Measurements from ENCODE around the gene SNAI3. TPM values are rescaled to one million over a fixed set of nuclear protein-coding genes. Genes with fewer than 3 reads are reported as not detected.

SNAI3 gene
- total and polyA plus RNA-seq, 5 donors from 2014 or later, result 10.4 to 17.4 (median 16.1) TPM

DNA sequence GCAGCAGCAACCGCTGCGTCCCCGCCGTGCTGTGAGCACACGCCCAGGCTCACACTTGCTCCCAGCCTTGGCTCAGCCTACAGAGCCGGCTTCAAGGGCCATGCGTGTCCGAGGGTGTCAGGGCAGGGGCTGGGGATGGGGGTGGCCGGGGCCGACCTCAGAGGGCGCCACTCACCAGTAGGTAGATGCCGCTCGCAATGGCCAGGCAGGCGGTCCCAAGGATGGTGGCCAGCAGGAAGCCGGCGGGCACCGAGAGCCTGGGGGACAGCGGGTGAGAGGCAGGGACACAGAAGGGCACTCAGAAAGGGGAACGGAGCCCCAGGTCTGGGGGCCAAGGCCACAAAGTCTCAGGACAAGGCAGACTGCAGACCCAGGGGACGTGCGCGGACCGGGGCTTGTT lies 40.4 kb downstream of the SNAI3 start:
- no peak for ATAC-seq (ENCODE audit: low read depth in 2 of 2)
- H3K9me3 ChIP-seq (ENCODE audit: control insufficient read depth in 2 of 2, low read length in 2 of 2), result no peaks in the 10 kb centered on the region
- H3K27ac ChIP-seq (ENCODE audit: insufficient read depth, low read length, poor library complexity, severe bottlenecking), result no peak overlapping the region
- Mint-ChIP-seq H3K4me1 (peaks cover 0 to 29% (median 12%) of the 10 kb centered on the region in 4 donors), H3K9me3 (peaks cover 0 to 2% (median 0%) of the 10 kb centered on the region in 7 donors), H3K27ac (no peak overlapping the region), H3K36me3 (peaks cover 12% of the 10 kb centered on the region), H3K4me3 (peak overlapping the region in 2 of 4 donors; percentile 51 to 63), H3K27me3 (peaks cover 4% of the 10 kb centered on the region)
- DNase-seq, result no peak
- peaks cover 9% of the 10 kb centered on the region for H3K36me3 ChIP-seq (ENCODE audit: control insufficient read depth, insufficient read depth, low read length)
- H3K4me3 ChIP-seq (ENCODE audit: low read depth, low read length), result no peak overlapping the region
- no peaks in the 10 kb centered on the region for H3K27me3 ChIP-seq (ENCODE audit: control insufficient read depth, insufficient read depth, low read length)
- peaks cover 30% of the 10 kb centered on the region for H3K4me1 ChIP-seq (ENCODE audit: control insufficient read depth, insufficient read depth, low read length, poor library complexity, severe bottlenecking)

DNA sequence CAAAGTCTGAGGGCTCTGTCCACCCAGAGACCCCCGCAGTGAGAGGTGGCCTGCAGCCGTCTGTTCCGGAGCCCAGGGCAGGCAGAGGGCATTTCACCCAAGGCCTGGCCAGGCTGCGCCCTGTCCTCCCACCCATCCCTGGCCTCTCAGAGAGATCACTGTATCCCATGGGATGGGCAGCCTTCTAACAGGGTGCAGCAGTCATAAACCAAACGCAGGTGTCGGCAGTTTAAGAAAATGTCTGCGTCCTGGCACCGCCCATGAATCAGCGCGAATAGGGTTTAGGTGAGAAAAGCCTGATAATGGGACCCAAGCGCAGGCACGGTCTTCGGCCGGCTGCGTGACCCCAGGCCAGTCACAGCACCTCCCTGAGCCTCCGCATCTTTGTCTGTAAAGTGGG lies 40.9 kb downstream of the SNAI3 start:
- H3K9me3 ChIP-seq (ENCODE audit: control insufficient read depth in 2 of 2, low read length in 2 of 2), result no peaks in the 10 kb centered on the region
- H3K27ac ChIP-seq (ENCODE audit: insufficient read depth, low read length, poor library complexity, severe bottlenecking), result no peak overlapping the region
- ATAC-seq (ENCODE audit: low read depth in 2 of 2) (no peak), DNase-seq (no peak)
- H3K4me1 ChIP-seq (ENCODE audit: control insufficient read depth, insufficient read depth, low read length, poor library complexity, severe bottlenecking), result peaks cover 33% of the 10 kb centered on the region
- H3K36me3 ChIP-seq (ENCODE audit: control insufficient read depth, insufficient read depth, low read length), result peaks cover 9% of the 10 kb centered on the region
- H3K4me3 Mint-ChIP-seq, result peak overlapping the region in 2 of 4 donors; percentile 28 to 63
- H3K4me3 ChIP-seq (ENCODE audit: low read depth, low read length), result no peak overlapping the region
- peaks cover 0 to 2% (median 0%) of the 10 kb centered on the region in 7 donors for H3K9me3 Mint-ChIP-seq
- H3K27me3 Mint-ChIP-seq, result peaks cover 6% of the 10 kb centered on the region
- H3K27ac Mint-ChIP-seq, result no peak overlapping the region
- peaks cover 12% of the 10 kb centered on the region for H3K36me3 Mint-ChIP-seq
- H3K4me1 Mint-ChIP-seq, result peaks cover 0 to 32% (median 13%) of the 10 kb centered on the region in 4 donors
- H3K27me3 ChIP-seq (ENCODE audit: control insufficient read depth, insufficient read depth, low read length), result no peaks in the 10 kb centered on the region

DNA sequence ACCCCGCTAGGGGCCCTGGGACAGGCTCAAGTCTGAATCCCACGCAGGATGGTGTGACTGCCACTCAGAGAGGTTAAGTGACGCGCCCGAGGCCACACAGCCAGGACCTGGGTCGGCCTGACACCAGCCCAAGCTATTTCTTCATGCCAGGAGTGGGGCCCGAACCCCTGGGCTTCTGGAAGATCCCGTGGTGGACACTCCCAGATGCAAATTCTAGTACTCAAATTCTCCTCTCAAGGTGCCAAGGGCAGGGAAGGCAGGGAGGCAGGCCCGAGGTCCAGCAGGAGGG lies 42.7 kb downstream of the SNAI3 start:
- peaks cover 9% of the 10 kb centered on the region for H3K36me3 ChIP-seq (ENCODE audit: control insufficient read depth, insufficient read depth, low read length)
- Mint-ChIP-seq H3K36me3 (peaks cover 9% of the 10 kb centered on the region), H3K9me3 (peaks cover 0 to 4% (median 0%) of the 10 kb centered on the region in 7 donors), H3K4me3 (no peak overlapping the region), H3K27me3 (peaks cover 13% of the 10 kb centered on the region), H3K4me1 (peaks cover 0 to 32% (median 14%) of the 10 kb centered on the region in 4 donors), H3K27ac (no peak overlapping the region)
- no peak overlapping the region for H3K4me3 ChIP-seq (ENCODE audit: low read depth, low read length)
- H3K4me1 ChIP-seq (ENCODE audit: control insufficient read depth, insufficient read depth, low read length, poor library complexity, severe bottlenecking), result peaks cover 36% of the 10 kb centered on the region
- no peak overlapping the region for H3K27ac ChIP-seq (ENCODE audit: insufficient read depth, low read length, poor library complexity, severe bottlenecking)
- no peaks in the 10 kb centered on the region for H3K27me3 ChIP-seq (ENCODE audit: control insufficient read depth, insufficient read depth, low read length)
- ATAC-seq (ENCODE audit: low read depth in 2 of 2) (no peak), DNase-seq (no peak)
- H3K9me3 ChIP-seq (ENCODE audit: control insufficient read depth in 2 of 2, low read length in 2 of 2), result no peaks in the 10 kb centered on the region

DNA sequence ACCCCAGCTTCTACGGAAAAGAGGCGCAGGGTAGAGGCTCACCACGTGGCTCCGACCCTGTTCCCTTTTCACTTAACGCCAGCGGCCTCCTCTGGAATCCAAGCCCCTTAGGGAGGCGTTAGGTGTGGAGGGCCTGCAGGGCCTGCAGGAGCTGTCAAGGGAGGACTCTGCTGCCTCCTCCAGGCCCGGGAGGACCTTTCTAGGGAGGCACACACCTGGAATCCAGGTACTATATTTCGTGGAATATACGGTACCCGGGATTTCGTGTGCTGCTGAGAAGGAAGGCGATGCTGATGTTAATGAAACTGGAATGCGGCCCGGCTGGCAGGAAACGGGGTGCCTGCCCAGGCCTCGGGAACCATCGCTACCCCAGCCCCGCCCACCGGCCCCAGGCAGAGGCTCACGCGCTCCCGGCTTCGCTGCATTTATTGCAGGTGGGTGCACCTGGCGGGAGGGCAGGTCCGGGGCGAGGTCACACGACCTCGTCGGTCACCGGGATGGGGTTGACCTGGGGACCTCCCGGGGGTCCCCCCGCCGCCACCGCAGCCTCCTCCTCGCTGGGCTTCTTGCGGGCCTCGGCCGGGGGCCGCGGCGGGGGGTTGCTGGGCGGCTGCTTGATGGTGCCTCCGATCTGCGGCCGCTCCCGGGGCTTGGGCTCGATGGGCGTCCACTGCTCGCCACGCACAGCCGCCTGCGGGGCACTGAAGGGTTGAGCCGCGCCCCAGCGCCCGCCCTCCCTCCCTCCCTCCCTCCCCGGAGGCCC lies 43.2 kb downstream of the SNAI3 start:
- no peak overlapping the region for H3K4me3 ChIP-seq (ENCODE audit: low read depth, low read length)
- no peaks in the 10 kb centered on the region for H3K9me3 ChIP-seq (ENCODE audit: control insufficient read depth in 2 of 2, low read length in 2 of 2)
- no peak overlapping the region for H3K27ac ChIP-seq (ENCODE audit: insufficient read depth, low read length, poor library complexity, severe bottlenecking)
- H3K27me3 ChIP-seq (ENCODE audit: control insufficient read depth, insufficient read depth, low read length), result no peaks in the 10 kb centered on the region
- peaks cover 9% of the 10 kb centered on the region for H3K36me3 ChIP-seq (ENCODE audit: control insufficient read depth, insufficient read depth, low read length)
- Mint-ChIP-seq H3K4me1 (peaks cover 0 to 33% (median 14%) of the 10 kb centered on the region in 4 donors), H3K27me3 (peaks cover 18% of the 10 kb centered on the region), H3K9me3 (peaks cover 0 to 4% (median 0%) of the 10 kb centered on the region in 7 donors), H3K36me3 (peaks cover 9% of the 10 kb centered on the region), H3K27ac (peak overlapping the region in 1 of 3 donors; percentile 26), H3K4me3 (peak overlapping the region in 1 of 4 donors; percentile 54)
- peaks cover 37% of the 10 kb centered on the region for H3K4me1 ChIP-seq (ENCODE audit: control insufficient read depth, insufficient read depth, low read length, poor library complexity, severe bottlenecking)
- no peak for ATAC-seq (ENCODE audit: low read depth in 2 of 2)
- no peak for DNase-seq

DNA sequence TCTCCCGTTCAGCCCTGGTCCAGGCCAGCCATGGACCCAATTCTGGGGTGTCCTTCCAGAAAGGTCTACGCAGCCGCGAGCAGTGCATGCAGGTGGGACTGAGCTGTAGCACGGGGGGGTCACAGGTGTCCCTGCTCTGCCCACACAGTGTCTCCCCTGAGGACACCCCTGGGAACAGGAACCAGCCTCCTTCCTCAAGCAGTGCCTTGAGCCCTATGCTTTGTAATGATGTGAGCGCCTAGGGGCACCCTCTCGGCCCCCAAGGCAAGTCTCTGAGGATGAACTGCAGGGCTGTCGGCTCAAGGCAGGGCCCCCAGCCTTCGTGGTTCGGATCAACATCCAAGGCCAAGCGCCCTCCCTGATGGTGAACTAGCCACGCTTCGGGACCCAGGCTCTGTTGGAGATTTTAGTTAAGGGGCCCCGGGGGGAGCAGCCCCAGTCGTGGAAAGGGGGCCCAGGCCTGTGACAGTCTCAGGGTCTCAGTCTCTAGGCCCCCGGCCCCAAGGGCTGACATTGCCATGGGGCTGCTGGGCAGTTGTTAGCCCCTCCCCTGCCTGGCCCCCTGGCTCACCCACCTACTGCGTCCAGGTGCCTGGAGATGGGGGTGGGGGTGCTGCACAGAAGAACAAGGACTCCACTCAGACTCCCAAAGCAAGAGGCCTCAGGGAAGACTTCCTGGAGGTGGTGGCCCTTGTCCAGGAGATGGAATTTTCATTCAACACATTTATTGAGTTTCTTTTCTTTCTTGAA lies 45.6 kb downstream of the SNAI3 start:
- Mint-ChIP-seq H3K27ac (no peak overlapping the region), H3K36me3 (peaks cover 9% of the 10 kb centered on the region)

GRCh38 chr16:88640039-88640495 lies 46.2 kb downstream of the SNAI3 start:
- Histone ChIP-seq H3K4me1 (ENCODE audit: control insufficient read depth, insufficient read depth, low read length, poor library complexity, severe bottlenecking) (peaks cover 43% of the 10 kb centered on the region), H3K9me3 (ENCODE audit: control insufficient read depth in 2 of 2, low read length in 2 of 2) (no peaks in the 10 kb centered on the region), H3K27ac (ENCODE audit: insufficient read depth, low read length, poor library complexity, severe bottlenecking) (no peak overlapping the region), H3K36me3 (ENCODE audit: control insufficient read depth, insufficient read depth, low read length) (peaks cover 9% of the 10 kb centered on the region), H3K27me3 (ENCODE audit: control insufficient read depth, insufficient read depth, low read length) (no peaks in the 10 kb centered on the region), H3K4me3 (ENCODE audit: low read depth, low read length) (no peak overlapping the region)
- peaks cover 0 to 4% (median 0%) of the 10 kb centered on the region in 7 donors for H3K9me3 Mint-ChIP-seq
- H3K27me3 Mint-ChIP-seq, result peaks cover 34% of the 10 kb centered on the region
- H3K4me3 Mint-ChIP-seq, result peak overlapping the region in 3 of 4 donors; percentile 21 to 70 (median 24)
- no peak overlapping the region for H3K27ac Mint-ChIP-seq
- peaks cover 5% of the 10 kb centered on the region for H3K36me3 Mint-ChIP-seq
- DNase-seq, result no peak
- no peak for ATAC-seq (ENCODE audit: low read depth in 2 of 2)
- H3K4me1 Mint-ChIP-seq, result peaks cover 8 to 46% (median 23%) of the 10 kb centered on the region in 4 donors

More for the DNA sequence above, 45.6 kb downstream of the SNAI3 start:
- no peak for ATAC-seq (ENCODE audit: low read depth in 2 of 2)
- Histone ChIP-seq H3K4me3 (ENCODE audit: low read depth, low read length) (no peak overlapping the region), H3K27me3 (ENCODE audit: control insufficient read depth, insufficient read depth, low read length) (no peaks in the 10 kb centered on the region), H3K27ac (ENCODE audit: insufficient read depth, low read length, poor library complexity, severe bottlenecking) (no peak overlapping the region), H3K9me3 (ENCODE audit: control insufficient read depth in 2 of 2, low read length in 2 of 2) (no peaks in the 10 kb centered on the region), H3K36me3 (ENCODE audit: control insufficient read depth, insufficient read depth, low read length) (peaks cover 9% of the 10 kb centered on the region), H3K4me1 (ENCODE audit: control insufficient read depth, insufficient read depth, low read length, poor library complexity, severe bottlenecking) (peaks cover 37% of the 10 kb centered on the region)
- H3K27me3 Mint-ChIP-seq, result peaks cover 34% of the 10 kb centered on the region
- H3K4me3 Mint-ChIP-seq, result peak overlapping the region in 2 of 4 donors; percentile 24 to 70
- peaks cover 8 to 45% (median 23%) of the 10 kb centered on the region in 4 donors for H3K4me1 Mint-ChIP-seq
- no peak for DNase-seq
- peaks cover 0 to 4% (median 0%) of the 10 kb centered on the region in 7 donors for H3K9me3 Mint-ChIP-seq

- no peak overlapping the region for H3K27ac ChIP-seq (ENCODE audit: insufficient read depth, low read length, poor library complexity, severe bottlenecking)
- peaks cover 9% of the 10 kb centered on the region for H3K36me3 ChIP-seq (ENCODE audit: control insufficient read depth, insufficient read depth, low read length)
- no peaks in the 10 kb centered on the region for H3K9me3 ChIP-seq (ENCODE audit: control insufficient read depth in 2 of 2, low read length in 2 of 2)
- no peak overlapping the region for H3K4me3 ChIP-seq (ENCODE audit: low read depth, low read length)
- DNase-seq (no peak), ATAC-seq (ENCODE audit: low read depth in 2 of 2) (no peak)
- H3K4me3 Mint-ChIP-seq, result no peak overlapping the region
- peaks cover 49% of the 10 kb centered on the region for H3K4me1 ChIP-seq (ENCODE audit: control insufficient read depth, insufficient read depth, low read length, poor library complexity, severe bottlenecking)
- no peaks in the 10 kb centered on the region for H3K36me3 Mint-ChIP-seq
- H3K4me1 Mint-ChIP-seq, result peaks cover 8 to 40% (median 20%) of the 10 kb centered on the region in 4 donors
- no peaks in the 10 kb centered on the region for H3K27me3 ChIP-seq (ENCODE audit: control insufficient read depth, insufficient read depth, low read length)
- H3K27ac Mint-ChIP-seq, result no peak overlapping the region
- H3K27me3 Mint-ChIP-seq, result peaks cover 34% of the 10 kb centered on the region
- peaks cover 0 to 4% (median 0%) of the 10 kb centered on the region in 7 donors for H3K9me3 Mint-ChIP-seq
Observed at GRCh38 chr16:88639231-88640038, 46.9 kb downstream of the SNAI3 start.
